Putamen (tissue), 1 donor: ENCODE measurements around the gene LMAN2.
"Not testable (repeated sequence)": the region's sequence is repeated elsewhere in the genome, so short reads cannot be mapped to it uniquely, and the experiment has no call there.

Source experiments
- DNase-seq: peaks from one replicate; pipeline ENCODE4 v3.0.0-alpha.2; 2016; ENCODE audit warnings: low spot score

Gene LMAN2

GRCh38 chr5:177306674-177307543, 44.6 kb downstream of the LMAN2 start:
- no peak for DNase-seq

GRCh38 chr5:177306103-177306640, 45.3 kb downstream of the LMAN2 start:
- not testable (repeated sequence) for DNase-seq

- DNase-seq = no peak
Observed at GRCh38 chr5:177304392-177305119, 46.9 kb downstream of the LMAN2 start.

- no peak for DNase-seq
Observed at GRCh38 chr5:177303925-177304391, 47.5 kb downstream of the LMAN2 start.

GRCh38 chr5:177303121-177303924, 48.1 kb downstream of the LMAN2 start, which contains the start of the genes PRELID1 and RAB24:
PRELID1 (plus strand) TSS chr5:177303799; CDS start chr5:177303986, 187 bp downstream.
RAB24 (minus strand) TSS chr5:177303719; CDS start chr5:177303288, 431 bp downstream.
- peak; percentile 85 for DNase-seq

GRCh38 chr5:177302354-177303110, 48.9 kb downstream of the LMAN2 start:
- DNase-seq = no peak

- DNase-seq = no peak
Observed at GRCh38 chr5:177301503-177302165, 49.8 kb downstream of the LMAN2 start.

GRCh38 chr5:177300951-177301350, 50.5 kb downstream of the LMAN2 start:
- DNase-seq = no peak

- no peak for DNase-seq
Observed at GRCh38 chr5:177300236-177300880, 51.1 kb downstream of the LMAN2 start.

- no peak for DNase-seq
Observed at GRCh38 chr5:177299697-177300096, 51.8 kb downstream of the LMAN2 start.

- no peak for DNase-seq
Observed at GRCh38 chr5:177297922-177298321, 53.5 kb downstream of the LMAN2 start.

- no peak for DNase-seq
Observed at GRCh38 chr5:177296581-177296980, 54.9 kb downstream of the LMAN2 start.

GRCh38 chr5:177295924-177296323, 55.5 kb downstream of the LMAN2 start:
- no peak for DNase-seq

- no peak for DNase-seq
Observed at GRCh38 chr5:177294632-177295031, 56.8 kb downstream of the LMAN2 start.

GRCh38 chr5:177293819-177294581, 57.5 kb downstream of the LMAN2 start:
- no peak for DNase-seq

GRCh38 chr5:177291735-177292134, 59.7 kb downstream of the LMAN2 start:
- DNase-seq = no peak

- no peak for DNase-seq
Observed at GRCh38 chr5:177290816-177291596, 60.5 kb downstream of the LMAN2 start.

- DNase-seq = no peak
Observed at GRCh38 chr5:177288191-177288590, 63.3 kb downstream of the LMAN2 start.
